Esophagus squamous epithelium (tissue), 5 donors: Measurements from ENCODE around the gene TMEM161B. TPM values are rescaled to one million over a fixed set of nuclear protein-coding genes. Genes with fewer than 3 reads are reported as not detected.
A peak's percentile ranks its signal among the peaks of the same experiment; 100 is the strongest.

Experiments
- DNase-seq: peaks from one replicate; lab custom pipeline; 2025; lab: John Stamatoyannopoulos, UW
- H3K27ac ChIP-seq, 4 donors: fragments of 200-600 bp; sonication (generic); one replicate each; pipeline ENCODE4 v1.5.1; 2016 to 2019; ENCODE audit warnings: mild to moderate bottlenecking in 1 of 4
- H3K27me3 ChIP-seq, 4 donors: fragments of 200-600 bp; sonication (generic); 1 replicate in 3 of 4; 2 replicates in 1 of 4; pipeline versions ENCODE4 v1.5.1 to v1.6.0; 2017 to 2021; ENCODE audit warnings: antibody characterized with exemption in 1 of 4
- H3K36me3 ChIP-seq, 3 donors: fragments of 200-600 bp; sonication (generic); one replicate each; pipeline ENCODE4 v1.5.1; 2016 to 2019
- H3K4me1 ChIP-seq, 3 donors: fragments of 200-600 bp; sonication (generic); one replicate each; pipeline ENCODE4 v1.5.1; 2017 to 2019
- H3K4me3 ChIP-seq, 4 donors: fragments of 200-600 bp; sonication (generic); 1 replicate in 3 of 4; 2 replicates in 1 of 4; pipeline ENCODE4 v1.5.1; 2016 to 2019; ENCODE audit warnings: mild to moderate bottlenecking in 2 of 4, moderate library complexity in 1 of 4
- H3K9me3 ChIP-seq, 3 donors: fragments of 200-600 bp; sonication (generic); one replicate each; pipeline ENCODE4 v1.5.1; 2016 to 2019
- CTCF ChIP-seq, 6 experiments: fragments of 450-650 bp in 4 of 6; fragments of 200-600 bp in 2 of 6; sonication (generic) in 2 of 6; IDR thresholded peaks; one replicate each; pipeline ENCODE4 v1.5.1; 2016 to 2019; ENCODE audit warnings: antibody characterized with exemption in 6 of 6, mild to moderate bottlenecking in 4 of 6, moderate library complexity in 4 of 6
- POLR2A ChIP-seq, 4 donors: fragments of 450-650 bp; IDR thresholded peaks; one replicate each; pipeline ENCODE4 v1.6.1; 2017; ENCODE audit warnings: antibody characterized with exemption in 4 of 4, mild to moderate bottlenecking in 4 of 4, moderate library complexity in 3 of 4
- WGBS, 2 donors: methylation state at CpG; one replicate each; pipeline ENCODE4 v1.1.5; 2018; 5-methylcytosine and 5-hydroxymethylcytosine counted together
- intact Hi-C: fragments of 100-400 bp; cut with DNase I; formaldehyde crosslinking; loops from one replicate; pipeline ENCODE4 v1.15.0; 2022
- total RNA-seq, 4 donors: library from RNA; depleted of rRNA; stranded (reverse); fragments of >200 nt; gene quantifications; one replicate each; pipeline ENCODE4 v1.1.0, GENCODE V29; 2016
- donor health status: DM: yes; HTN: yes; CAD: no.

TMEM161B gene
- total RNA-seq, 4 donors from 2014 or later: 5.8 to 24.2 (median 14.8) TPM

- peaks cover 0 to 5% (median 0%) of the 10 kb centered on the region in 3 donors for H3K9me3 ChIP-seq
Observed at GRCh38 chr5:88172847-88173758, 95.5 kb downstream of the TMEM161B start.

GRCh38 chr5:88159591-88159990 lies 109.1 kb downstream of the TMEM161B start:
- Histone ChIP-seq H3K27ac (no peak overlapping the region), H3K4me1 (no peaks in the 10 kb centered on the region), H3K36me3 (no peaks in the 10 kb centered on the region), H3K4me3 (no peak overlapping the region), H3K27me3 (peaks cover 0 to 10% (median 0%) of the 10 kb centered on the region in 4 donors), H3K9me3 (no peaks in the 10 kb centered on the region)
- no peak for DNase-seq
- TF ChIP-seq POLR2A (IDR thresholded peaks at IDR 0.05): no peak
- TF ChIP-seq CTCF (IDR thresholded peaks at IDR 0.05): no peak
- 65 to 70% methylated on average over 7 of the region's 7 CpGs for WGBS, 2 donors
- intact Hi-C loops: no loop called here

More at GRCh38 chr5:88172847-88173758, 95.5 kb downstream of the TMEM161B start:
- intact Hi-C loops: no loop called here
- H3K4me3 ChIP-seq: no peak overlapping the region
- H3K36me3 ChIP-seq: no peaks in the 10 kb centered on the region
- H3K27ac ChIP-seq: peak overlapping the region in 2 of 4 donors; percentile 31 to 46
- peaks cover 0 to 13% (median 0%) of the 10 kb centered on the region in 3 donors for H3K4me1 ChIP-seq
- 57 to 64% methylated on average over 5 to 8 of the region's 14 CpGs for WGBS, 2 donors
- peaks cover 0 to 18% (median 0%) of the 10 kb centered on the region in 4 donors for H3K27me3 ChIP-seq
- no peak for DNase-seq
- TF ChIP-seq CTCF (IDR thresholded peaks at IDR 0.05): no peak
- TF ChIP-seq POLR2A (IDR thresholded peaks at IDR 0.05): no peak

GRCh38 chr5:88158056-88158455 lies 110.6 kb downstream of the TMEM161B start:
- intact Hi-C loops: no loop called here
- no peak for TF ChIP-seq POLR2A (IDR thresholded peaks at IDR 0.05)
- TF ChIP-seq CTCF (IDR thresholded peaks at IDR 0.05): no peak
- 84% methylated on average over 2 of the region's 2 CpGs for WGBS, 2 donors
- Histone ChIP-seq H3K4me3 (no peak overlapping the region), H3K4me1 (no peaks in the 10 kb centered on the region), H3K27ac (no peak overlapping the region), H3K9me3 (no peaks in the 10 kb centered on the region), H3K27me3 (peaks cover 0 to 24% (median 0%) of the 10 kb centered on the region in 4 donors), H3K36me3 (no peaks in the 10 kb centered on the region)
- DNase-seq: no peak

- no peaks in the 10 kb centered on the region for H3K4me1 ChIP-seq
- intact Hi-C loops: no loop called here
- H3K9me3 ChIP-seq: no peaks in the 10 kb centered on the region
- TF ChIP-seq CTCF (IDR thresholded peaks at IDR 0.05): no peak
- no peak for TF ChIP-seq POLR2A (IDR thresholded peaks at IDR 0.05)
- H3K27me3 ChIP-seq: peaks cover 0 to 31% (median 0%) of the 10 kb centered on the region in 4 donors
- 100% methylated on average over 1 of the region's 1 CpG for whole genome bisulfite sequencing, 2 donors
- no peaks in the 10 kb centered on the region for H3K36me3 ChIP-seq
- no peak overlapping the region for H3K4me3 ChIP-seq
- DNase-seq: no peak
- H3K27ac ChIP-seq: no peak overlapping the region
Observed at GRCh38 chr5:88154891-88155290, 113.8 kb downstream of the TMEM161B start.

GRCh38 chr5:88150747-88151146 lies 117.9 kb downstream of the TMEM161B start:
- Histone ChIP-seq H3K27ac (no peak overlapping the region), H3K27me3 (peaks cover 0 to 43% (median under 1%) of the 10 kb centered on the region in 4 donors), H3K9me3 (no peaks in the 10 kb centered on the region), H3K4me1 (peaks cover 0 to 5% (median 0%) of the 10 kb centered on the region in 3 donors), H3K36me3 (no peaks in the 10 kb centered on the region), H3K4me3 (no peak overlapping the region)
- no peak for DNase-seq
- TF ChIP-seq CTCF (IDR thresholded peaks at IDR 0.05): no peak
- no peak for TF ChIP-seq POLR2A (IDR thresholded peaks at IDR 0.05)
- intact Hi-C loops: no loop called here
